Liver (tissue), 9 donors: ENCODE results near the gene RAB3GAP2. TPM values are rescaled to one million over a fixed set of nuclear protein-coding genes. Genes with fewer than 3 reads are reported as not detected.

Experiments
- DNase-seq: peaks from one replicate; pipeline ENCODE4 v3.0.0-alpha.2; 2017; ENCODE audit warnings: low spot score
- H3K27ac ChIP-seq, 2 donors: one replicate each; pipeline ENCODE4 v1.7.0; 2013; ENCODE audit warnings: inconsistent platforms in 2 of 2, low read length in 2 of 2, control low read depth in 1 of 2, low read depth in 1 of 2, mild to moderate bottlenecking in 1 of 2
- H3K27me3 ChIP-seq, 4 donors: one replicate each; pipeline versions ENCODE4 v1.6.1 to v1.7.0; 2013; ENCODE audit warnings: low read length in 3 of 4, inconsistent platforms in 1 of 4, mild to moderate bottlenecking in 1 of 4, moderate library complexity in 1 of 4; ENCODE audit not compliant: control insufficient read depth in 4 of 4, insufficient read depth in 4 of 4
- H3K36me3 ChIP-seq, 4 donors: one replicate each; pipeline versions ENCODE4 v1.6.1 to v1.7.0; 2013; ENCODE audit warnings: low read length in 3 of 4, mild to moderate bottlenecking in 3 of 4, low read depth in 1 of 4, moderate library complexity in 1 of 4; ENCODE audit not compliant: control insufficient read depth in 4 of 4, insufficient read depth in 3 of 4
- H3K4me1 ChIP-seq, 4 donors: one replicate each; pipeline versions ENCODE4 v1.6.1 to v1.7.0; 2013; ENCODE audit warnings: low read length in 3 of 4, mild to moderate bottlenecking in 3 of 4, moderate library complexity in 1 of 4; ENCODE audit not compliant: control insufficient read depth in 4 of 4, insufficient read depth in 4 of 4
- H3K4me3 ChIP-seq, 3 donors: one replicate each; pipeline versions ENCODE4 v1.6.1 to v1.7.0; 2013; ENCODE audit warnings: low read length in 3 of 3, control low read depth in 1 of 3, low read depth in 1 of 3, mild to moderate bottlenecking in 1 of 3
- H3K9ac ChIP-seq, 2 donors: one replicate each; pipeline ENCODE4 v1.7.0; 2013; ENCODE audit warnings: low read length in 2 of 2, mild to moderate bottlenecking in 2 of 2, moderate library complexity in 2 of 2, control low read depth in 1 of 2, low read depth in 1 of 2
- H3K9me3 ChIP-seq, 4 donors: one replicate each; pipeline versions ENCODE4 v1.6.1 to v1.7.0; 2013; ENCODE audit warnings: low read length in 3 of 4; ENCODE audit not compliant: control insufficient read depth in 4 of 4
- ATF3 ChIP-seq: IDR thresholded peaks from 2 replicates; pipeline ENCODE4 v1.6.1; 2016; ENCODE audit warnings: antibody characterized with exemption
- CTCF ChIP-seq: fragments of 150-350 bp; IDR thresholded peaks from 2 replicates; pipeline ENCODE4 v1.5.1; 2017; ENCODE audit warnings: improper control_type of control experiment, low read depth, low read length; ENCODE audit not compliant: missing input control
- FOXA1 ChIP-seq: IDR thresholded peaks from 2 replicates; pipeline ENCODE4 v1.6.1; 2016; ENCODE audit warnings: antibody characterized with exemption
- FOXA2 ChIP-seq: IDR thresholded peaks from 2 replicates; pipeline ENCODE4 v1.6.1; 2016; ENCODE audit warnings: antibody characterized with exemption
- GABPA ChIP-seq, 2 donors: IDR thresholded peaks in 1 of 2; conservative IDR thresholded peaks in 1 of 2; 2 replicates each; pipeline ENCODE4 v1.6.1; 2016; ENCODE audit warnings: antibody characterized with exemption in 2 of 2, mild to moderate bottlenecking in 1 of 2, moderate library complexity in 1 of 2
- JUND ChIP-seq, 2 donors: IDR thresholded peaks; 2 replicates each; pipeline ENCODE4 v1.6.1; 2016; ENCODE audit warnings: antibody characterized with exemption in 2 of 2
- MAX ChIP-seq: IDR thresholded peaks from 2 replicates; pipeline ENCODE4 v1.6.1; 2016; ENCODE audit warnings: antibody characterized with exemption
- NR2F2 ChIP-seq: IDR thresholded peaks from 2 replicates; pipeline ENCODE4 v1.6.1; 2016; ENCODE audit warnings: antibody characterized with exemption
- RAD21 ChIP-seq, 2 donors: IDR thresholded peaks; 2 replicates each; pipeline ENCODE4 v1.6.1; 2016; ENCODE audit warnings: antibody characterized with exemption in 2 of 2, mild to moderate bottlenecking in 2 of 2
- REST ChIP-seq: IDR thresholded peaks from 2 replicates; pipeline ENCODE4 v1.6.1; 2016; ENCODE audit warnings: antibody characterized with exemption, mild to moderate bottlenecking
- RXRA ChIP-seq, 2 donors: IDR thresholded peaks; 2 replicates each; pipeline ENCODE4 v1.6.1; 2017 to 2018; ENCODE audit warnings: antibody characterized with exemption in 2 of 2, mild to moderate bottlenecking in 1 of 2
- SP1 ChIP-seq: IDR thresholded peaks from 2 replicates; pipeline ENCODE4 v1.6.1; 2018; ENCODE audit warnings: antibody characterized with exemption, mild to moderate bottlenecking
- YY1 ChIP-seq: IDR thresholded peaks from 2 replicates; pipeline ENCODE4 v1.6.1; 2016; ENCODE audit warnings: antibody characterized with exemption, mild to moderate bottlenecking
- WGBS: extraction: QIAGEN DNeasy Blood & Tissue Kit; methylation state at CpG from one replicate; pipeline ENCODE4 v1.1.7; 2013; 5-methylcytosine and 5-hydroxymethylcytosine counted together
- polyA plus RNA-seq, 2 donors: library from polyadenylated mRNA; stranded (reverse) in 1 of 2; unstranded in 1 of 2; fragments of 200-250 nt in 1 of 2; fragments of >200 nt in 1 of 2; fragmentation: Nextera tagmentation in 1 of 2; extraction: Ambion mirVana in 1 of 2; gene quantifications; one replicate each; pipeline versions ENCODE4 v1.2.1 to v1.2.3, GENCODE V29; 2013 to 2015
- total RNA-seq, 2 donors: library from RNA; depleted of rRNA; stranded (reverse); fragments of >200 nt; gene quantifications; one replicate each; pipeline ENCODE4 v1.2.3, GENCODE V29; 2014
- donor health status: healthy.
- donor health status: healthy.
- donor health status: healthy.
- donor health status: healthy.
- donor health status: healthy.

The RAB3GAP2 gene
- total and polyA plus RNA-seq, 4 donors: 5.3 to 24.0 (median 11.4) TPM

GRCh38 chr1:220235462-220235861 is 36.8 kb downstream of the RAB3GAP2 start:
- H3K27me3 ChIP-seq: no peaks in the 10 kb centered on the region
- H3K27ac ChIP-seq: no peak overlapping the region
- no peak overlapping the region for H3K9ac ChIP-seq
- TF ChIP-seq MAX (no peak), RXRA (IDR thresholded peaks at IDR 0.05) (no peak), CTCF (no peak), FOXA2 (no peak), REST (no peak), YY1 (no peak), FOXA1 (no peak), JUND (IDR thresholded peaks at IDR 0.05) (no peak)
- no peaks in the 10 kb centered on the region for H3K4me1 ChIP-seq
- no peaks in the 10 kb centered on the region for H3K9me3 ChIP-seq
- peaks cover 0 to 6% (median 1%) of the 10 kb centered on the region in 4 donors for H3K36me3 ChIP-seq
- DNase-seq: no peak
- no peak overlapping the region for H3K4me3 ChIP-seq
- 91% methylated on average over 1 of the region's 1 CpG for WGBS

- TF ChIP-seq NR2F2 (no peak), JUND (IDR thresholded peaks at IDR 0.05) (no peak), GABPA (IDR thresholded peaks at IDR 0.05 in 1 of 2, conservative IDR thresholded peaks at IDR 0.05 in 1 of 2) (no peak), FOXA2 (no peak), SP1 (no peak), RAD21 (IDR thresholded peaks at IDR 0.05) (no peak), MAX (no peak)
- no peak overlapping the region for H3K9ac ChIP-seq
- WGBS: 97% methylated on average over 3 of the region's 3 CpGs
- no peak for DNase-seq
- no peaks in the 10 kb centered on the region for H3K27me3 ChIP-seq
- peaks cover 0 to 6% (median 2%) of the 10 kb centered on the region in 4 donors for H3K36me3 ChIP-seq
- no peak overlapping the region for H3K4me3 ChIP-seq
- no peaks in the 10 kb centered on the region for H3K9me3 ChIP-seq
- no peak overlapping the region for H3K27ac ChIP-seq
- no peaks in the 10 kb centered on the region for H3K4me1 ChIP-seq
These were observed 38.3 kb downstream of the RAB3GAP2 start for GRCh38 chr1:220233927-220234326.

- TF ChIP-seq RAD21 (IDR thresholded peaks at IDR 0.05) (no peak), GABPA (IDR thresholded peaks at IDR 0.05 in 1 of 2, conservative IDR thresholded peaks at IDR 0.05 in 1 of 2) (no peak), CTCF (no peak), FOXA2 (no peak), ATF3 (no peak), MAX (no peak)
- no peaks in the 10 kb centered on the region for H3K9me3 ChIP-seq
- no peaks in the 10 kb centered on the region for H3K27me3 ChIP-seq
- peaks cover 0 to 1% (median 0%) of the 10 kb centered on the region in 4 donors for H3K4me1 ChIP-seq
- H3K9ac ChIP-seq: no peak overlapping the region
- DNase-seq: no peak
- peaks cover 0 to 6% (median 3%) of the 10 kb centered on the region in 4 donors for H3K36me3 ChIP-seq
- no peak overlapping the region for H3K4me3 ChIP-seq
- H3K27ac ChIP-seq: no peak overlapping the region
- WGBS: 91% methylated on average over 2 of the region's 2 CpGs
These were observed 42.5 kb downstream of the RAB3GAP2 start for GRCh38 chr1:220229771-220230170.
